SU-DHL-6 (cell line): ENCODE results near the gene RGS8.

Source experiments
- H2AFZ ChIP-seq: fragments of 200-600 bp; sonication (generic); 2 replicates; pipeline ENCODE4 v1.6.1; 2014; ENCODE audit warnings: low read depth, mild to moderate bottlenecking, moderate library complexity, mixed read lengths, antibody characterized with exemption, low read length; ENCODE audit not compliant: severe bottlenecking
- H3F3A ChIP-seq: fragments of 200-600 bp; shearing (Covaris generic); 2 replicates; pipeline ENCODE4 v1.6.0; 2016; ENCODE audit warnings: antibody characterized with exemption, mild to moderate bottlenecking; ENCODE audit not compliant: insufficient read depth
- H3K27ac ChIP-seq: fragments of 200-600 bp; sonication (generic); 2 replicates; pipeline ENCODE4 v1.5.1; 2016; ENCODE audit warnings: low read depth, mild to moderate bottlenecking, low read length, moderate library complexity, mixed read lengths
- H3K27me3 ChIP-seq: fragments of 200-600 bp; sonication (generic), shearing (Covaris generic); 2 replicates; pipeline ENCODE4 v1.6.0; 2014; ENCODE audit warnings: mild to moderate bottlenecking, low read length
- H3K36me3 ChIP-seq: fragments of 200-600 bp; sonication (generic); 2 replicates; pipeline ENCODE4 v1.6.1; 2014; ENCODE audit warnings: mild to moderate bottlenecking, low read length, mixed read lengths
- H3K4me2 ChIP-seq: fragments of 300-600, 200-600 bp; shearing (Covaris generic), sonication (generic); 2 replicates; pipeline ENCODE4 v1.6.0; 2014; ENCODE audit warnings: low read length, low read depth, mild to moderate bottlenecking; ENCODE audit not compliant: poor library complexity, severe bottlenecking
- H3K4me3 ChIP-seq: fragments of 200-600 bp; sonication (generic); 2 replicates; pipeline ENCODE4 v1.5.1; 2014; ENCODE audit warnings: antibody characterized with exemption, low read length, mild to moderate bottlenecking, mixed read lengths; ENCODE audit not compliant: insufficient read depth, poor library complexity, severe bottlenecking
- H3K79me2 ChIP-seq: fragments of 200-600 bp; sonication (generic); 2 replicates; pipeline ENCODE4 v1.6.1; 2014; ENCODE audit warnings: mild to moderate bottlenecking, low read length, moderate library complexity; ENCODE audit not compliant: insufficient read depth
- H3K9ac ChIP-seq: fragments of 200-600 bp; sonication (generic); 2 replicates; pipeline ENCODE4 v1.7.0; 2014; ENCODE audit warnings: mild to moderate bottlenecking, low read length
- H3K9me2 ChIP-seq: fragments of 200-600 bp; sonication (generic); replicated peaks from 2 replicates; pipeline ENCODE4 v1.6.1; 2014; ENCODE audit warnings: low read length; ENCODE audit not compliant: insufficient read depth
- H3K9me3 ChIP-seq: fragments of 200-600 bp; sonication (generic); 2 replicates; pipeline ENCODE4 v1.6.1; 2014; ENCODE audit warnings: low read length, mixed read lengths; ENCODE audit not compliant: insufficient read depth
- H4K20me1 ChIP-seq: fragments of 200-600 bp; sonication (generic); 2 replicates; pipeline ENCODE4 v1.6.1; 2014; ENCODE audit warnings: low read depth, mild to moderate bottlenecking, antibody characterized with exemption, low read length, moderate library complexity, mixed read lengths
- CTCF ChIP-seq: fragments of 200-600 bp; sonication (generic); IDR thresholded peaks from one replicate; pipeline ENCODE4 v1.5.1; 2017; ENCODE audit warnings: antibody characterized with exemption, mild to moderate bottlenecking, low read length, moderate library complexity; ENCODE audit not compliant: insufficient read depth, poor library complexity, severe bottlenecking
- EZH2phosphoT487 ChIP-seq: fragments of 200-600 bp; sonication (generic), shearing (Covaris generic); conservative IDR thresholded peaks from 2 replicates; pipeline ENCODE4 v1.6.1; 2018; ENCODE audit warnings: mild to moderate bottlenecking, antibody characterized with exemption, low read length, moderate library complexity, mixed read lengths

The RGS8 gene

GRCh38 chr1:182680408-182680807, 4.0 kb downstream of the RGS8 start:
- TF ChIP-seq EZH2phosphoT487 (no peak), CTCF (no peak)

GRCh38 chr1:182679684-182680083, 4.7 kb downstream of the RGS8 start:
- Histone ChIP-seq H3K4me3 (no peak overlapping the region), H3K4me2 (no peak overlapping the region), H4K20me1 (no peaks in the 10 kb centered on the region), H3K27me3 (no peaks in the 10 kb centered on the region), H3K79me2 (no peaks in the 10 kb centered on the region), H3F3A (peaks cover 27% of the 10 kb centered on the region), H3K9ac (no peak overlapping the region), H3K27ac (no peak overlapping the region), H3K9me2 (no peaks in the 10 kb centered on the region), H2AFZ (no peak overlapping the region), H3K36me3 (no peaks in the 10 kb centered on the region), H3K9me3 (no peaks in the 10 kb centered on the region)
- TF ChIP-seq CTCF (no peak), EZH2phosphoT487 (no peak)

More at GRCh38 chr1:182680408-182680807, 4.0 kb downstream of the RGS8 start:
- H3K27me3 ChIP-seq: no peaks in the 10 kb centered on the region
- H3K4me3 ChIP-seq: no peak overlapping the region
- no peaks in the 10 kb centered on the region for H3K9me2 ChIP-seq
- H3K36me3 ChIP-seq: no peaks in the 10 kb centered on the region
- no peaks in the 10 kb centered on the region for H4K20me1 ChIP-seq
- no peak overlapping the region for H2AFZ ChIP-seq
- no peak overlapping the region for H3K27ac ChIP-seq
- H3K4me2 ChIP-seq: no peak overlapping the region
- H3F3A ChIP-seq: peaks cover 27% of the 10 kb centered on the region
- H3K9ac ChIP-seq: no peak overlapping the region
- no peaks in the 10 kb centered on the region for H3K79me2 ChIP-seq
- no peaks in the 10 kb centered on the region for H3K9me3 ChIP-seq

- H3K9me2 ChIP-seq: no peaks in the 10 kb centered on the region
- H3K4me3 ChIP-seq: peak overlapping the region; percentile 25
- H3K27me3 ChIP-seq: no peaks in the 10 kb centered on the region
- peak overlapping the region; percentile 58 for H3K4me2 ChIP-seq
- H3K9me3 ChIP-seq: no peaks in the 10 kb centered on the region
- H3K27ac ChIP-seq: peak overlapping the region; percentile 77
- peak overlapping the region; percentile 42 for H3K9ac ChIP-seq
- no peak overlapping the region for H2AFZ ChIP-seq
- peaks cover 27% of the 10 kb centered on the region for H3F3A ChIP-seq
- no peaks in the 10 kb centered on the region for H4K20me1 ChIP-seq
- TF ChIP-seq EZH2phosphoT487 (no peak), CTCF (no peak)
- no peaks in the 10 kb centered on the region for H3K79me2 ChIP-seq
- H3K36me3 ChIP-seq: no peaks in the 10 kb centered on the region
Observed at GRCh38 chr1:182677397-182678098, 6.8 kb downstream of the RGS8 start.
